ENCODE measurements around the gene RWDD2A.

The RWDD2A gene

DNA sequence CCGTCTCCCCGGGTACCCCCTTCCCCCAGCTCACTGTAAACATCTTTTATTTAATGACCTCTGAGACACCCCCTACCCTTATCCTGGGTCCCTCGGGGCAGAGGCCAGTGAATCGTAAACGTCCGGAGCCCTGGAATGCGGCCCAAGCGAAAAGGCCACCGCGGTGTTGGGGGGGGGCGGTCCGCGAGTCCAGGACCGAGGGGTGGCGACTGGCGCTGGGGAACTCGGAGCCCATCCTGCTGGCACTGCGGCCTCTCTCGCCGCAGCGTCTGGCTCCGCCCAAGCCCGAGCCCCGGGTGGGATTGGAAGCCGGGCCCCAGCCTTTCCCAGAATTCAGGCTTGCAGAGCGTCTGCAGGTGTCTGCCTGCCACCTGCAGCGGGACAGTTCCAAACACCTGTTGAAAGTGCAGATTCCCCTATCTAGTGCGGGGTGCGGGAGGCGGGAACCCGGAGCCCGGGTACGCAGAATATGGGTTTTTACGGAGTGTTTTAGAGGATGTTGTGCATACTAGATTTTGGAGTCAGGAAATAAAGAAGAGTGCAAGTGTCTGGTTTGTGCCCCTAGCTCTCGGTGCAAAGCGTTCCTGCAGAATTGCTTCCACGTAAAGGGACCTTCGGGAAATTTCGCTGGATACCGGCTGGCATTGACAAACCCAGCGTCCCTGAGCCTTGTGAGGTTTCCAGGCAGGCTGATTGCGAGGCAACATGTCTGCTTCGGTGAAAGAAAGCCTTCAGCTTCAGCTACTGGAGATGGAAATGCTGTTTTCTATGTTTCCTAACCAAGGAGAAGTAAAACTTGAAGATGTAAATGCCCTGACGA, 800 bp downstream of the RWDD2A start:
- CTCF ChIA-PET, result interaction anchor here (0.7 to 15.6 kb wide), 4 partner anchors 14 to 127 kb away, joined by 3 to 114 read pairs (median 3); partner anchors contain the start of genes DOP1A and UBE3D
- POLR2A ChIA-PET, result no interaction called here
- DNase-seq (ENCODE audit: extremely low spot score), result peak; percentile 37
- TF ChIP-seq, protein P1, sequence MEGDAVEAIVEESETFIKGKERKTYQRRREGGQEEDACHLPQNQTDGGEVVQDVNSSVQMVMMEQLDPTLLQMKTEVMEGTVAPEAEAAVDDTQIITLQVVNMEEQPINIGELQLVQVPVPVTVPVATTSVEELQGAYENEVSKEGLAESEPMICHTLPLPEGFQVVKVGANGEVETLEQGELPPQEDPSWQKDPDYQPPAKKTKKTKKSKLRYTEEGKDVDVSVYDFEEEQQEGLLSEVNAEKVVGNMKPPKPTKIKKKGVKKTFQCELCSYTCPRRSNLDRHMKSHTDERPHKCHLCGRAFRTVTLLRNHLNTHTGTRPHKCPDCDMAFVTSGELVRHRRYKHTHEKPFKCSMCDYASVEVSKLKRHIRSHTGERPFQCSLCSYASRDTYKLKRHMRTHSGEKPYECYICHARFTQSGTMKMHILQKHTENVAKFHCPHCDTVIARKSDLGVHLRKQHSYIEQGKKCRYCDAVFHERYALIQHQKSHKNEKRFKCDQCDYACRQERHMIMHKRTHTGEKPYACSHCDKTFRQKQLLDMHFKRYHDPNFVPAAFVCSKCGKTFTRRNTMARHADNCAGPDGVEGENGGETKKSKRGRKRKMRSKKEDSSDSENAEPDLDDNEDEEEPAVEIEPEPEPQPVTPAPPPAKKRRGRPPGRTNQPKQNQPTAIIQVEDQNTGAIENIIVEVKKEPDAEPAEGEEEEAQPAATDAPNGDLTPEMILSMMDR (IDR thresholded peaks at IDR 0.05; ENCODE audit: control extremely low read depth, extremely low read depth, low read depth, missing control alignments), result no peak

DNA sequence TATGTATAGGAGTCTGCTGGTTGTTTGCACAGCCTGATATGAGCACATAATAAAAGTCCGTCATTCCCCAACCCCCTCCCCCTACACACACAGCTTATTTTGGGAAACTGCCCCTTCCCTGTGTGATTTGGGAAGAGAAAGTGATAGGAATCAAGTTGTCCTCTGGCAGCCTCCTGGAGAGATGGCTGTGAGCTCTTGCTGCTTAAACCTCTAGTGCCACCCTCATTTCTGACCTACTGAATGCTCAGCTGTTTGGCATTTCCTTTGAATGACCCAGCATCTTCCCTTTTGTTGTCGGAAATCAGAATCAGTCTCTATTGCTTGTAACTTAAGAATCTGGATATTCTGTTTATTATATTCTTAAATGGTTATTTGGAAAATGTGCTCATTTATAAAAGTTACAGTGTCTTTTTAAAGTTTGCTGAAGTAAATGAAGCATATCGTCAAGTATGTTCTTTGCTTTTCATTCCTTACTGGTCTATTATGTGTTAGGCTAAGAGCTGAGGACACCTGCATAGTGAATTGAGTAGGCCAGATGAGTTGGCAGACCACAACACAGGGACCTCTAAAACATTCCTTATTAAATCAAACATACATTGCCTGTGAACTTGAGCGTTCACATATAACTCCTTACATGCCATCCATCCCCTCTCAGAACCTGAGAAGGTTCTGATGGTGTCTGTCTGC, 5.5 kb downstream of the RWDD2A start:
- POLR2A ChIA-PET, result no interaction called here
- no peak for DNase-seq (ENCODE audit: extremely low spot score)
- TF ChIP-seq, protein P1 (IDR thresholded peaks at IDR 0.05; ENCODE audit: control extremely low read depth, extremely low read depth, low read depth, missing control alignments), result no peak
- CTCF ChIA-PET, result interaction anchor here (0.9 to 15.6 kb wide), 6 partner anchors 11 to 141 kb away, joined by 3 to 114 read pairs (median 4); partner anchors contain the start of genes DOP1A and UBE3D

- no peak for DNase-seq (ENCODE audit: extremely low spot score)
- TF ChIP-seq, protein P1 (IDR thresholded peaks at IDR 0.05; ENCODE audit: control extremely low read depth, extremely low read depth, low read depth, missing control alignments), result no peak
- CTCF ChIA-PET, result interaction anchor here (1.2 to 15.6 kb wide), 4 partner anchors 11 to 133 kb away, joined by 3 to 114 read pairs (median 14); partner anchors contain the start of genes DOP1A and UBE3D
- POLR2A ChIA-PET, result no interaction called here
Observed at GRCh38 chr6:83199173-83199862, 6.2 kb downstream of the RWDD2A start.

- no peak for DNase-seq (ENCODE audit: extremely low spot score)
- CTCF ChIA-PET, result interaction anchor here (0.7 to 15.6 kb wide), 3 partner anchors 11 to 133 kb away, joined by 4 to 114 read pairs (median 25); partner anchors contain the start of genes DOP1A and UBE3D
- POLR2A ChIA-PET, result no interaction called here
- TF ChIP-seq, protein P1 (IDR thresholded peaks at IDR 0.05; ENCODE audit: control extremely low read depth, extremely low read depth, low read depth, missing control alignments), result no peak
Observed at GRCh38 chr6:83199863-83200225, 6.7 kb downstream of the RWDD2A start.

GRCh38 chr6:83202031-83202430, 8.9 kb downstream of the RWDD2A start:
- POLR2A ChIA-PET, result no interaction called here
- CTCF ChIA-PET, result interaction anchor here (1.0 to 15.6 kb wide), 3 partner anchors 14 to 135 kb away, joined by 3 to 114 read pairs (median 4); partner anchors contain the start of genes DOP1A and UBE3D
- no peak for DNase-seq (ENCODE audit: extremely low spot score)
- TF ChIP-seq, protein P1 (IDR thresholded peaks at IDR 0.05; ENCODE audit: control extremely low read depth, extremely low read depth, low read depth, missing control alignments), result no peak

Data from GM10248 (cell line).